ENCODE results near the gene HHATL.

DNA sequence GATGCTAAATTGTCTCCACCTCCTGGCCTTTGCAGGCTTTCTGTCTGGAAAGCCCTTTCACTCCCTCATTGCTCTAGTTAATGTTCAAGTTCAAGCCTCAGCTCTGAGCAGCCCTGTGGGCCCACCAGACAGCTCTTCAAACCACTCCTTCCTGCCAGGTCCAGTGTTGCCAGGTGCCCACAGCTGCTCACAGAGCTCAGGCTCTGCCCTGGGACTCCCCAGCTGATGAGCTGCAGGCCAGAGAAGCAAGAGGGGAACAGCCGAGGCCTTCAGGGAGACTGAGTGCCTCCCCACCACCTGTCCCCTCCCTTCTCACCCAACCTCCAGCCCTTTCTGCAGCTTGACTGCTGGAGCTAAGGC is 50.4 kb downstream of the HHATL start:
- TF ChIP-seq, protein P1, sequence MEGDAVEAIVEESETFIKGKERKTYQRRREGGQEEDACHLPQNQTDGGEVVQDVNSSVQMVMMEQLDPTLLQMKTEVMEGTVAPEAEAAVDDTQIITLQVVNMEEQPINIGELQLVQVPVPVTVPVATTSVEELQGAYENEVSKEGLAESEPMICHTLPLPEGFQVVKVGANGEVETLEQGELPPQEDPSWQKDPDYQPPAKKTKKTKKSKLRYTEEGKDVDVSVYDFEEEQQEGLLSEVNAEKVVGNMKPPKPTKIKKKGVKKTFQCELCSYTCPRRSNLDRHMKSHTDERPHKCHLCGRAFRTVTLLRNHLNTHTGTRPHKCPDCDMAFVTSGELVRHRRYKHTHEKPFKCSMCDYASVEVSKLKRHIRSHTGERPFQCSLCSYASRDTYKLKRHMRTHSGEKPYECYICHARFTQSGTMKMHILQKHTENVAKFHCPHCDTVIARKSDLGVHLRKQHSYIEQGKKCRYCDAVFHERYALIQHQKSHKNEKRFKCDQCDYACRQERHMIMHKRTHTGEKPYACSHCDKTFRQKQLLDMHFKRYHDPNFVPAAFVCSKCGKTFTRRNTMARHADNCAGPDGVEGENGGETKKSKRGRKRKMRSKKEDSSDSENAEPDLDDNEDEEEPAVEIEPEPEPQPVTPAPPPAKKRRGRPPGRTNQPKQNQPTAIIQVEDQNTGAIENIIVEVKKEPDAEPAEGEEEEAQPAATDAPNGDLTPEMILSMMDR (IDR thresholded peaks at IDR 0.05): no peak
- TF ChIP-seq POLR2AphosphoS5 (IDR thresholded peaks at IDR 0.05) (no peak), EP300 (IDR thresholded peaks at IDR 0.05) (no peak)

Measured in suprapubic skin (tissue), 4 donors.